Gastrocnemius medialis (tissue), 4 donors: Measurements from ENCODE around the gene ERCC5.

Experiments
- POLR2A ChIP-seq, 2 donors: fragments of 450-650 bp; IDR thresholded peaks; one replicate each; pipeline ENCODE4 v1.6.1; 2017; ENCODE audit warnings: antibody characterized with exemption in 2 of 2, mild to moderate bottlenecking in 2 of 2, moderate library complexity in 2 of 2
- TF ChIP-seq, protein P1 (sequence below), 5 experiments: fragments of 450-650 bp in 3 of 5; fragments of 200-600 bp in 2 of 5; sonication (generic) in 2 of 5; IDR thresholded peaks in 4 of 5; conservative IDR thresholded peaks in 1 of 5; 1 replicate in 4 of 5; 2 replicates in 1 of 5; pipeline ENCODE4 v1.5.1; 2016 to 2019; ENCODE audit warnings: antibody characterized with exemption in 5 of 5, mild to moderate bottlenecking in 3 of 5, moderate library complexity in 3 of 5

DNA sequence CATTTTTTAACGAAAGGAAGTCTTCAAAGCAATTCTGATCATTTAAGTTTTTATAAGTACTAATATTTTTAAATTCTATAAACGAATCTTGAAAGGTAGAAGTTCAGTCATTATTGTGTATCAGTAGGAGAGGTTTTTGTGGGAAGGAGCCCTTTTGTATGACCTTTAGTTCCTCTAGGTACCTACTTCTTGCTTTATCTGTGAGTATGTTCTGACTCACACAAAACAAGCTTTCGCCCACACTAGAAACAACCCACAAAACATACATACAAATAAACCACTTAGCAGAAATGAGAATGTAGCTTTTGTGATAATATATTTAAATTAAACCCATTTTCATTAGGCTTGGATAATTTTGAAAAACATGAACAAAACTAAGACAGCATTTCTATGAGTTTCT is 27.8 kb downstream of the ERCC5 start:
- no peak for TF ChIP-seq POLR2A (IDR thresholded peaks at IDR 0.05)
- TF ChIP-seq, protein P1, sequence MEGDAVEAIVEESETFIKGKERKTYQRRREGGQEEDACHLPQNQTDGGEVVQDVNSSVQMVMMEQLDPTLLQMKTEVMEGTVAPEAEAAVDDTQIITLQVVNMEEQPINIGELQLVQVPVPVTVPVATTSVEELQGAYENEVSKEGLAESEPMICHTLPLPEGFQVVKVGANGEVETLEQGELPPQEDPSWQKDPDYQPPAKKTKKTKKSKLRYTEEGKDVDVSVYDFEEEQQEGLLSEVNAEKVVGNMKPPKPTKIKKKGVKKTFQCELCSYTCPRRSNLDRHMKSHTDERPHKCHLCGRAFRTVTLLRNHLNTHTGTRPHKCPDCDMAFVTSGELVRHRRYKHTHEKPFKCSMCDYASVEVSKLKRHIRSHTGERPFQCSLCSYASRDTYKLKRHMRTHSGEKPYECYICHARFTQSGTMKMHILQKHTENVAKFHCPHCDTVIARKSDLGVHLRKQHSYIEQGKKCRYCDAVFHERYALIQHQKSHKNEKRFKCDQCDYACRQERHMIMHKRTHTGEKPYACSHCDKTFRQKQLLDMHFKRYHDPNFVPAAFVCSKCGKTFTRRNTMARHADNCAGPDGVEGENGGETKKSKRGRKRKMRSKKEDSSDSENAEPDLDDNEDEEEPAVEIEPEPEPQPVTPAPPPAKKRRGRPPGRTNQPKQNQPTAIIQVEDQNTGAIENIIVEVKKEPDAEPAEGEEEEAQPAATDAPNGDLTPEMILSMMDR (IDR thresholded peaks at IDR 0.05 in 4 of 5, conservative IDR thresholded peaks at IDR 0.05 in 1 of 5): no peak
